Bone marrow (tissue), 2 donors: ENCODE results near the gene BTD.

Experiments used
- DNase-seq, 2 donors: peaks; one replicate each; lab custom pipeline; 2025; lab: John Stamatoyannopoulos, UW

BTD gene

GRCh38 chr3:15665510-15666150, 64.1 kb downstream of the BTD start:
- DNase-seq = no peak

DNA sequence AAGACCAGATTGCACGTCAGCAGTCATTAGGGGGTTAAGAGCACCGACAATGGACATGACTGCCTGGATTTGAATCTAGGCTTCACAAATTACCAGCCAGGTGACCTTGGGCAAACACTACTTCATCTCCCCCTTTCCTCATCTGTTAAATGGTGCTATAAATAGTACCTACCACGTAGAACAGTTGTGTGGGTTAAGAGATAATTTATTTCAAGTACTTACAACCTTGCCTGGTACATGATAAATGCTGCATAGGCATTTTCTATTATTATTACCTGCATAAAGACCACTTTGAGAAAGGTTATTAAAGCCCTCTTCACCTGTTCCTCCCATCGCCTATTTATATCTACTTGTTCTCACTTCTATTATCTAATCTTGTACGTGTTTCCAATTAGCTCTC, 64.7 kb downstream of the BTD start:
- DNase-seq = no peak

DNA sequence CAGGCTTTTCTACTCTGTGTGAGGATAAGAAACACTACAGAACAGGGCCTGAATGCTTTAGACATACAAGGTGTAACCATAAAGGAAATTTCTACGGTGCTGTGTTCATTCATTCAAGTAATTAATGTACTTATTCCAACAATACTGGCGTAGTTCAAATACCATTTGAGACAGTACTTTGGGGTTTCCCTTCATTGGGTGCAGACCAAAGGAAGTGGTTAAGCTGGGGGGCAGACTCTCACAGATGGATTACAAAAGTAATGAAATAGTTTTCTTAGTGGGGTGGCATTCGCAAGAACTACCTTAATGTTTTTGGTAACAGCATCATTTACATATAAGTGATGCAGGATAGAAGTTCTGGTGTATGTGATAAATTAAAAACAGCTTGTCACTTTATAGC, 65.9 kb downstream of the BTD start:
- DNase-seq = no peak

GRCh38 chr3:15673536-15673935, 72.0 kb downstream of the BTD start:
- DNase-seq = no peak

DNA sequence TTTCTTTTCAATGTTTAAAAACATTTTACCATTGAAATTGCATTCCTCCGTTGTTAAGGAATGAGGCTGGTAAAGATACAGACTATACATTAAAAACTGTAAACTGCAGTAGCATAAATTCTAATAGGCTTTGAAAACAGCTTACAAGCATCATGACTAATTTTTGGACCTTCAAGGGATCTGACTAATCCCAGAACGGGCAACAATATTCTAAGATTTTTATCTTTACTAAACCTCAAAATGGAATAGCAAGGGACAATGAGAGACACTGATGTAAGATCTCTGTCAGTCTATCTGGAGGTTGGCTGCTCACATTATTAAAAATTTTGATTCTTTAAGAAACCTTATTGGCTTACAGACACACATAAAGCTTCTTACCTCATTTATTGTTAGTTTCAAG, 74.7 kb downstream of the BTD start:
- no peak for DNase-seq

GRCh38 chr3:15679306-15679705, 77.8 kb downstream of the BTD start:
- DNase-seq = no peak

DNA sequence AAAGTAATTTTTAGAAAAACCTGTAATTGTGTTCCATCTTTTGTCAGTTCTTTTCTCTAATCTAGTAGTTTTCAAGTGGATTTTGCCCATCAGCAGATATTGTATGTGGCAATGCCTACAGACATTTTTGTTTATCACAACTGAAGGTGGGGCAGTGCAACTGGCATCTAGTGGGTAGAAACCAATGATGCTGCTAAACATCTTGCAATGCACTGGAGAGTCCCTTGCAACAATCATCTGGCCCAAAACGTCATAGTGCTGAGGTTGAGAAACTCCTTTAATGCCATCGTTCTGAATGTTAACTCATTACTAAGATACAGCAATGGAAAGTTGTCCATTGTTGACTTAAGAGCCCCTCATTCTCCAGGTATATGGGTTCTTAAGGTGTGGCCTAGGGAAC, 80.1 kb downstream of the BTD start:
- DNase-seq = no peak

GRCh38 chr3:15682561-15683185, 81.1 kb downstream of the BTD start:
- no peak for DNase-seq

DNA sequence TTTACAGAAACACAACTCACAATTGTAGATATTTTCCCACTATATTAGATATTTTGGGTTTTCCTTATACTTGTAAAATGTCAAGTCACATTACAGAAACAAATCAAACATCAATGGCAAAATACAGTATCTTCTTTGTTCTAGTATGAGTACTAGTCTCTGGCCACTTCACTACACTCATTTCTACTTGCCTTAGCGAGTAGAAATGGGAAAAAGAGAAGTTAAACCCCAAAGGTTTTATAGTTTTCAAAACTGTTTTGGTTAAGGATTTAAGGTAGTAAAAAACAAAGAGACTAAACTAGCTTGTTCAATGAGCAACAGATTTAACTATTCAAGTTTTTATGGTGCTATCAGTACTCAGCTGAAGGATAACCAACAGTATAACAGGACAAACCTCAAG, 81.7 kb downstream of the BTD start:
- DNase-seq = no peak

- DNase-seq = no peak
Observed at GRCh38 chr3:15685927-15686326, 84.4 kb downstream of the BTD start.

DNA sequence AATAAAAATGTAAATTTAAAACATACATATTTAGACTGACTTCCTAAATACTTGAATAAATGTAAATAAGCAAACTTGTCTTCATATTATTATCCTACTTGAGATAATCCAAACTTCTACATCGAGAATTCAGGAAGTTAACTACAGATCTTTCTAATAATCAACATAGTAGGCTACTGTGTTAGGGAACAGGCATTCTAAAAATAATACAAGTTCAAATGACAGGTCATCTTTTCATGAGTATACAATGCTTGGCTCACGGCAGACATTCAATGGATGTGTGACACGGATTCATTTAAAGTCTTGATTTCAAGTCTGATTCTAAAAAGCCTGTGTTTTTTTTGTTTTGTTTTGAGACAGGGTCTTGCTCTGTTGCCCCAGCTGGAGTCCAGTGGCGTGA, 88.7 kb downstream of the BTD start:
- no peak for DNase-seq

DNA sequence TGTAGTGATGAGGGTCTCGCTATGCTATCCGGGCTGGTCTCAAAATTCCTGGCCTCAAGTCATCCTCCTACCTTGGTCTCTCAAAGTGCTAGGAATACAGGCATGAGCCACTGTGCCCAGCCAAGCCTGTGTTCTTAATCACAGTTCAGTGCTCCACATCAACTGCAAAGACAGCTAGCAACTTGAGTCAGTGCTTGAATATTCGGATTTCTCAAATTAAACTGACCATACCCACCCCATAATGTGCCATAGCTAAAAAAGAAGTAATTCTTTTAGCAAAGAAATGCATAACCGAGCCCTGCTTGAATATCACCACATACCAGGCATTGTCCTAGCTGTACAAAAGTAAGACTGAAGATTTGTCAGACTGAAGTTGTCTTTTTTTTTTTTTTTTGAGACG, 89.2 kb downstream of the BTD start:
- no peak for DNase-seq

DNA sequence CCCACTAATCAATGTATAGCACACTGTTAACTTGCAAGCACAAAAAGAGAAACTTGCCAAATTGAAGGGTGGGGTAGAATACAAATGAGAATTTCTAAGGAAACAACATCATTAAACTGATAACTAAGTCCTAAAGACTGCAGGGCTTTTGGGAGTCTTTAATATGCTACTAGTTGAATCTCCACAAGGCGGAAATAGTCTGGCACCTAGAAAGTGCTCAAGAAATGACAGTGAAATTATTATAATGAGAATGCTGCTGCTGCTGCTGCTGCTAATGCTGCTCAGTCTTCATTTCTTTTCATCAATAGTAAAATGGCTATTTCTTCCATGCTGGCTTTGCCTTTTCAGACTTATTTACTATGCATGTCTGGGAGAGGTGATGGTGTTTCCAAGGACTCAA, 91.8 kb downstream of the BTD start:
- DNase-seq = no peak

- DNase-seq = no peak
Observed at GRCh38 chr3:15694628-15695027, 93.1 kb downstream of the BTD start.
